Measurements from ENCODE around the gene SARDH. TPM values are rescaled to one million over a fixed set of nuclear protein-coding genes. Genes with fewer than 3 reads are reported as not detected.

Gene SARDH
- total RNA-seq, 4 donors from 2014 or later: 0.62 to 2.3 (median 1.2) TPM; not detected in 1

GRCh38 chr9:133645021-133645765 lies 93.0 kb downstream of the SARDH start:
- H3K4me1 ChIP-seq: no peaks in the 10 kb centered on the region
- peaks cover 68% of the 10 kb centered on the region for H3K27me3 ChIP-seq
- H3K36me3 ChIP-seq: no peaks in the 10 kb centered on the region
- H3K4me3 ChIP-seq: no peak overlapping the region
- TF ChIP-seq POLR2A (IDR thresholded peaks at IDR 0.05): no peak
- TF ChIP-seq EP300 (IDR thresholded peaks at IDR 0.05): no peak
- no peak for TF ChIP-seq POLR2AphosphoS5 (IDR thresholded peaks at IDR 0.05)
- WGBS, 2 donors (ENCODE audit: low coverage in 1 of 2): 49 to 60% methylated on average over 8 to 10 of the region's 10 CpGs
- ATAC-seq: no peak
- H3K9me3 ChIP-seq: no peaks in the 10 kb centered on the region
- no peak overlapping the region for H3K27ac ChIP-seq

- 86% methylated on average over 4 of the region's 23 CpGs; no CpG with 5 or more reads in 1 of the 2 donors for WGBS, 2 donors (ENCODE audit: low coverage in 1 of 2)
- TF ChIP-seq, protein P1, sequence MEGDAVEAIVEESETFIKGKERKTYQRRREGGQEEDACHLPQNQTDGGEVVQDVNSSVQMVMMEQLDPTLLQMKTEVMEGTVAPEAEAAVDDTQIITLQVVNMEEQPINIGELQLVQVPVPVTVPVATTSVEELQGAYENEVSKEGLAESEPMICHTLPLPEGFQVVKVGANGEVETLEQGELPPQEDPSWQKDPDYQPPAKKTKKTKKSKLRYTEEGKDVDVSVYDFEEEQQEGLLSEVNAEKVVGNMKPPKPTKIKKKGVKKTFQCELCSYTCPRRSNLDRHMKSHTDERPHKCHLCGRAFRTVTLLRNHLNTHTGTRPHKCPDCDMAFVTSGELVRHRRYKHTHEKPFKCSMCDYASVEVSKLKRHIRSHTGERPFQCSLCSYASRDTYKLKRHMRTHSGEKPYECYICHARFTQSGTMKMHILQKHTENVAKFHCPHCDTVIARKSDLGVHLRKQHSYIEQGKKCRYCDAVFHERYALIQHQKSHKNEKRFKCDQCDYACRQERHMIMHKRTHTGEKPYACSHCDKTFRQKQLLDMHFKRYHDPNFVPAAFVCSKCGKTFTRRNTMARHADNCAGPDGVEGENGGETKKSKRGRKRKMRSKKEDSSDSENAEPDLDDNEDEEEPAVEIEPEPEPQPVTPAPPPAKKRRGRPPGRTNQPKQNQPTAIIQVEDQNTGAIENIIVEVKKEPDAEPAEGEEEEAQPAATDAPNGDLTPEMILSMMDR (IDR thresholded peaks at IDR 0.05): no peak
- TF ChIP-seq POLR2A (IDR thresholded peaks at IDR 0.05) (no peak), EP300 (IDR thresholded peaks at IDR 0.05) (no peak), POLR2AphosphoS5 (IDR thresholded peaks at IDR 0.05) (no peak)
Measured at GRCh38 chr9:133643978-133644760, 94.0 kb downstream of the SARDH start.

DNA sequence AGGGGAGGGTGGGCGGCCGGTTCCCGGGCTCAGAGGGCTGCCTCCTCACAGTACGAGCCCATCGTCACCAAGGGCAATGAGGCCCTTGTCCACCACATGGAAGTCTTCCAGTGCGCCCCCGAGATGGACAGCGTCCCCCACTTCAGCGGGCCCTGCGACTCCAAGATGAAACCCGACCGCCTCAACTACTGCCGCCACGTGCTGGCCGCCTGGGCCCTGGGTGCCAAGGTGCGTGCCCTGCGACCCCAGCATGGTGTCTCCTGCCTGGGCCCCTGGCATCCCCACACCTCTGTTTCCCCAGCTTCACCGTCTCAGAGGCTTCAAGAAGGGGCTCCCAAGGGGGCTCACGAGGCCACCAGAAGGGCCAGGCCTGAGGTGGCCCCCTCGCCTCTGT lies 94.8 kb downstream of the SARDH start:
- peaks cover 67% of the 10 kb centered on the region for H3K27me3 ChIP-seq
- H3K9me3 ChIP-seq: no peaks in the 10 kb centered on the region
- 80 to 90% methylated on average over 2 of the region's 20 CpGs for WGBS, 2 donors (ENCODE audit: low coverage in 1 of 2)
- H3K36me3 ChIP-seq: no peaks in the 10 kb centered on the region
- ATAC-seq: no peak
- no peak overlapping the region for H3K4me3 ChIP-seq
- no peaks in the 10 kb centered on the region for H3K4me1 ChIP-seq
- TF ChIP-seq POLR2A (IDR thresholded peaks at IDR 0.05): no peak
- no peak for TF ChIP-seq POLR2AphosphoS5 (IDR thresholded peaks at IDR 0.05)
- no peak for TF ChIP-seq EP300 (IDR thresholded peaks at IDR 0.05)
- TF ChIP-seq, protein P1 (IDR thresholded peaks at IDR 0.05): no peak
- H3K27ac ChIP-seq: no peak overlapping the region

More at GRCh38 chr9:133643978-133644760, 94.0 kb downstream of the SARDH start:
- H3K27me3 ChIP-seq: peaks cover 68% of the 10 kb centered on the region
- H3K9me3 ChIP-seq: no peaks in the 10 kb centered on the region
- no peaks in the 10 kb centered on the region for H3K36me3 ChIP-seq
- no peak overlapping the region for H3K27ac ChIP-seq
- H3K4me3 ChIP-seq: no peak overlapping the region
- no peaks in the 10 kb centered on the region for H3K4me1 ChIP-seq
- ATAC-seq: no peak

DNA sequence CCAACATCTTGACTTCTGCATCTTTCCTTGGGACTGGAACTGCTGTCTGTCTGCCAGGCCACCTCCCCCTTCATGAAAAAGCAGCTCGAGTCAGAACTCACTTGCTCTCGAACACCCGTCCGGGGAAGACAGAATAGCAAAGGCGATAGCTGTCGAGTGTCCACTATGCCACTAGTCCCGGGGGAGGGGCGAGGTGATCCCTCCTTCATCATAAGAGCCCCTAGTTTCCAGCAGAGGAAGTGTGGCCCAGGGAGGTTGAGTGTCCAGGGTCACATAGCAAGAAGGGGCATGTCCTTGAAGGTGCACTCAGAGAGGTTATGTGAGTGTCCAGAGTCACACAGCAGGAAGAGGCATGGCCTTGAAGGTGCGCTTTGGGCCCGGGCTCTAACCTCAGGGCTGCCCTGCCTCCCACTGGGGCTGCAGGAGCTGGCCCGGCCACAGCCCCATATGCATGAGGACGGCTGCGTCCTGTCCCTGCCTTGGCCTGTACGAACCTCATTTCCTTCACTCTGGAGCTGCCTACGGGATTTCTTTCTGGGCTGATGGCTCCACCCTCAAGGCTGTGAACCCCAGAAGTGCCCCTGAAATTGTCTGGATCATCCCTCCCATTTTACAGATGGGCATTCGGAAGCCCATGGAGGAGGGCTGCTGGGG lies 95.3 kb downstream of the SARDH start:
- Histone ChIP-seq H3K4me1 (no peaks in the 10 kb centered on the region), H3K4me3 (no peak overlapping the region), H3K9me3 (no peaks in the 10 kb centered on the region), H3K27ac (no peak overlapping the region), H3K27me3 (peaks cover 66% of the 10 kb centered on the region), H3K36me3 (no peaks in the 10 kb centered on the region)
- TF ChIP-seq POLR2AphosphoS5 (IDR thresholded peaks at IDR 0.05) (no peak), EP300 (IDR thresholded peaks at IDR 0.05) (no peak), POLR2A (IDR thresholded peaks at IDR 0.05) (no peak)
- WGBS, 2 donors (ENCODE audit: low coverage in 1 of 2): 72% methylated on average over 5 of the region's 16 CpGs; no CpG with 5 or more reads in 1 of the 2 donors
- no peak for ATAC-seq

DNA sequence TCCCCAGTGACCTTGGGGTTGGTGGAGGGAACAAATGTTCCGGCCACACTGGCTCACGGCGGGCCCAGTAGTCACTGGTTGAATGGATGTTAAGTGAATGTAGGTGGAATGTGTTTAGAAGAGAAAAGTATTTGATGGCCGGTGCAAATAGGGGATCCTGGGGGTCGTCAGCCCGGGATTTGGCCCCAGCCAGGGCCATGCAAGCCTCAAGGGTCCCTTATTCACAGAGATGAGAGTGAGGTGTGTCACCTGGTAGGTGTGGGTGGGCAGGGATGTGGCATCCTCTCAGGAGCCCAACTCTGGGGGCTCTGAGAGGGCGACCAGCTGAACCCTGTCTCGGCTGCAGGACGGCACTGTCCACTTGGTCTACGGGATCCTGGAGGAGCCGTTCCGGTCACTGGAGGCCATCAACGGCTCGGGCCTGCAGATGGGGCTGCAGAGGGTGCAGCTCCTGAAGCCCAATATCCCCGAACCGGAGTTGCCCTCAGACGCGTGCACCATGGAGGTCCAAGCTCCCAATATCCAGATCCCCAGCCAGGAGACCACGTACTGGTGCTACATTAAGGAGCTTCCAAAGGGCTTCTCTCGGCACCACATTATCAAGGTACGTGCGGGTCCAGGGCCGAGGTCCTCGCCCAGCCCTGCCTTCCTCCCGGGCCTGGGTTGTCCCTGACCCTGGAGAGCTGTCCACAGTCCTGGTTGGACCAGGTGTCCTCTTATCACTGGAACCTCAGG lies 96.1 kb downstream of the SARDH start:
- H3K27ac ChIP-seq: no peak overlapping the region
- 80% methylated on average over 1 of the region's 25 CpGs; no CpG with 5 or more reads in 1 of the 2 donors for WGBS, 2 donors (ENCODE audit: low coverage in 1 of 2)
- no peak overlapping the region for H3K4me3 ChIP-seq
- H3K27me3 ChIP-seq: peaks cover 71% of the 10 kb centered on the region
- TF ChIP-seq POLR2A (IDR thresholded peaks at IDR 0.05) (no peak), POLR2AphosphoS5 (IDR thresholded peaks at IDR 0.05) (no peak), EP300 (IDR thresholded peaks at IDR 0.05) (no peak)
- TF ChIP-seq, protein P1 (IDR thresholded peaks at IDR 0.05): no peak
- no peaks in the 10 kb centered on the region for H3K9me3 ChIP-seq
- ATAC-seq: no peak
- H3K4me1 ChIP-seq: no peaks in the 10 kb centered on the region
- H3K36me3 ChIP-seq: no peaks in the 10 kb centered on the region
